ENCODE results near the gene CHRNG.

Gene CHRNG

GRCh38 chr2:232541961-232542714 is 2.6 kb downstream of the CHRNG start:
- peaks cover 17 to 36% of the 10 kb centered on the region in 2 experiments for H3K27me3 ChIP-seq (ENCODE audit: control insufficient read depth in 1 of 2, insufficient read depth in 1 of 2, low read length in 2 of 2)
- H2BK120ac ChIP-seq (ENCODE audit: low read depth, low read length): no peak overlapping the region
- no peak overlapping the region for H3K27ac ChIP-seq (ENCODE audit: low read length, poor library complexity, severe bottlenecking)
- no peak overlapping the region for H3K4me3 ChIP-seq (ENCODE audit: insufficient read depth in 1 of 2, low read depth in 1 of 2, low read length in 2 of 2)
- no peak overlapping the region for H3K9ac ChIP-seq (ENCODE audit: low read length)
- H3K4ac ChIP-seq (ENCODE audit: low read depth in 1 of 2, low read length in 2 of 2): no peak overlapping the region
- H2BK15ac ChIP-seq (ENCODE audit: low read depth, poor library complexity, severe bottlenecking): no peak overlapping the region
- H3K9me3 ChIP-seq (ENCODE audit: control insufficient read depth, low read length): no peaks in the 10 kb centered on the region
- WGBS: 79% methylated on average over 9 of the region's 9 CpGs
- no peak overlapping the region for H4K8ac ChIP-seq (ENCODE audit: low read length)
- H3K14ac ChIP-seq (ENCODE audit: low read length in 2 of 2): no peak overlapping the region
- no peak overlapping the region for H3K23ac ChIP-seq (ENCODE audit: low read length in 2 of 2)
- peaks cover 8% of the 10 kb centered on the region for H3K4me1 ChIP-seq (ENCODE audit: control insufficient read depth, insufficient read depth, low read depth, low read length)
- peaks cover 26% of the 10 kb centered on the region for H3K79me1 ChIP-seq (replicated peaks; ENCODE audit: low read length, poor library complexity, severe bottlenecking)
- H2AFZ ChIP-seq (ENCODE audit: low read depth, low read length): no peak overlapping the region
- DNase-seq: no peak
- no peak overlapping the region for H2AK5ac ChIP-seq (ENCODE audit: low read length, severe bottlenecking)
- no peak overlapping the region for H2BK5ac ChIP-seq (ENCODE audit: low read depth, low read length, poor library complexity, severe bottlenecking)
- H3K18ac ChIP-seq (ENCODE audit: low read depth in 1 of 2, low read length in 2 of 2): no peak overlapping the region
- H4K91ac ChIP-seq (ENCODE audit: low read length): no peak overlapping the region
- no peak overlapping the region for H2BK12ac ChIP-seq (ENCODE audit: low read length in 2 of 2)
- H3K36me3 ChIP-seq (ENCODE audit: control insufficient read depth in 1 of 2, insufficient read depth in 2 of 2, low read depth in 1 of 2, low read length in 2 of 2): peaks cover 7 to 28% of the 10 kb centered on the region in 2 experiments
- no peak overlapping the region for H3K4me2 ChIP-seq (ENCODE audit: low read length, poor library complexity, severe bottlenecking)

- Histone ChIP-seq H3K14ac (ENCODE audit: low read length in 2 of 2) (no peak overlapping the region), H4K91ac (ENCODE audit: low read length) (no peak overlapping the region), H3K9me3 (ENCODE audit: control insufficient read depth, low read length) (no peaks in the 10 kb centered on the region), H2BK15ac (ENCODE audit: low read depth, poor library complexity, severe bottlenecking) (no peak overlapping the region), H3K27ac (ENCODE audit: low read length, poor library complexity, severe bottlenecking) (no peak overlapping the region), H2BK120ac (ENCODE audit: low read depth, low read length) (no peak overlapping the region), H3K36me3 (ENCODE audit: control insufficient read depth in 1 of 2, insufficient read depth in 2 of 2, low read depth in 1 of 2, low read length in 2 of 2) (peaks cover 7 to 28% of the 10 kb centered on the region in 2 experiments), H3K4ac (ENCODE audit: low read depth in 1 of 2, low read length in 2 of 2) (no peak overlapping the region), H3K4me3 (ENCODE audit: insufficient read depth in 1 of 2, low read depth in 1 of 2, low read length in 2 of 2) (no peak overlapping the region), H3K79me1 (replicated peaks; ENCODE audit: low read length, poor library complexity, severe bottlenecking) (peaks cover 30% of the 10 kb centered on the region), H3K4me1 (ENCODE audit: control insufficient read depth, insufficient read depth, low read depth, low read length) (peaks cover 8% of the 10 kb centered on the region), H3K9ac (ENCODE audit: low read length) (no peak overlapping the region), H2BK12ac (ENCODE audit: low read length in 2 of 2) (no peak overlapping the region), H2AFZ (ENCODE audit: low read depth, low read length) (no peak overlapping the region), H2AK5ac (ENCODE audit: low read length, severe bottlenecking) (no peak overlapping the region), H2BK5ac (ENCODE audit: low read depth, low read length, poor library complexity, severe bottlenecking) (no peak overlapping the region), H3K4me2 (ENCODE audit: low read length, poor library complexity, severe bottlenecking) (no peak overlapping the region), H4K8ac (ENCODE audit: low read length) (no peak overlapping the region), H3K18ac (ENCODE audit: low read depth in 1 of 2, low read length in 2 of 2) (no peak overlapping the region), H3K23ac (ENCODE audit: low read length in 2 of 2) (no peak overlapping the region), H3K27me3 (ENCODE audit: control insufficient read depth in 1 of 2, insufficient read depth in 1 of 2, low read length in 2 of 2) (peaks cover 17 to 29% of the 10 kb centered on the region in 2 experiments)
- DNase-seq: no peak
- 95% methylated on average over 20 of the region's 20 CpGs for WGBS
Observed at GRCh38 chr2:232542715-232543467, 3.4 kb downstream of the CHRNG start.

DNA sequence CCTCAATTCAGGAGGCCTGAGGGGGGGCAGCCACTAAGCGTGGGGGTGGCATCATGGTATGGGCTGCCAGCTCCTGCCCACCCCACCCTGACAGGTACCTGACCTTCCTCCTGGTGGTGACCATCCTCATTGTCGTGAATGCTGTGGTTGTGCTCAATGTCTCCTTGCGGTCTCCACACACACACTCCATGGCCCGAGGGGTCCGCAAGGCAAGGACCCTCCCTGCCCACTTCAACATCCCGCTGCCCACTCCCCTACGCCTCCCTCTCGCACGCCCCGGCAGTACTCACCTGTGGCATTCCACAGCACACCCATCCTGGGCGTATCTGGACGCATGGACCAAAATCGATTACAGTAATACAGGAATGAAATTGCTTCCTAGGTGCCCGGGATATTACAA is 4.0 kb downstream of the CHRNG start:
- Histone ChIP-seq H3K79me1 (replicated peaks; ENCODE audit: low read length, poor library complexity, severe bottlenecking) (peaks cover 32% of the 10 kb centered on the region), H3K9me3 (ENCODE audit: control insufficient read depth, low read length) (peaks cover 1% of the 10 kb centered on the region), H4K8ac (ENCODE audit: low read length) (no peak overlapping the region), H3K4me1 (ENCODE audit: control insufficient read depth, insufficient read depth, low read depth, low read length) (peaks cover 8% of the 10 kb centered on the region), H3K4ac (ENCODE audit: low read depth in 1 of 2, low read length in 2 of 2) (no peak overlapping the region), H3K4me2 (ENCODE audit: low read length, poor library complexity, severe bottlenecking) (no peak overlapping the region), H3K14ac (ENCODE audit: low read length in 2 of 2) (no peak overlapping the region), H3K27me3 (ENCODE audit: control insufficient read depth in 1 of 2, insufficient read depth in 1 of 2, low read length in 2 of 2) (peaks cover 12 to 23% of the 10 kb centered on the region in 2 experiments), H2BK120ac (ENCODE audit: low read depth, low read length) (no peak overlapping the region), H2BK12ac (ENCODE audit: low read length in 2 of 2) (no peak overlapping the region), H3K18ac (ENCODE audit: low read depth in 1 of 2, low read length in 2 of 2) (no peak overlapping the region), H3K27ac (ENCODE audit: low read length, poor library complexity, severe bottlenecking) (no peak overlapping the region), H4K91ac (ENCODE audit: low read length) (no peak overlapping the region), H2BK5ac (ENCODE audit: low read depth, low read length, poor library complexity, severe bottlenecking) (no peak overlapping the region), H2BK15ac (ENCODE audit: low read depth, poor library complexity, severe bottlenecking) (no peak overlapping the region), H3K4me3 (ENCODE audit: insufficient read depth in 1 of 2, low read depth in 1 of 2, low read length in 2 of 2) (no peak overlapping the region), H3K36me3 (ENCODE audit: control insufficient read depth in 1 of 2, insufficient read depth in 2 of 2, low read depth in 1 of 2, low read length in 2 of 2) (peaks cover 9 to 28% of the 10 kb centered on the region in 2 experiments), H3K9ac (ENCODE audit: low read length) (no peak overlapping the region), H2AFZ (ENCODE audit: low read depth, low read length) (no peak overlapping the region), H3K23ac (ENCODE audit: low read length in 2 of 2) (no peak overlapping the region), H2AK5ac (ENCODE audit: low read length, severe bottlenecking) (no peak overlapping the region)
- DNase-seq: no peak
- 94% methylated on average over 14 of the region's 14 CpGs for WGBS

GRCh38 chr2:232543928-232544631 is 4.6 kb downstream of the CHRNG start:
- Histone ChIP-seq H3K4me3 (ENCODE audit: insufficient read depth in 1 of 2, low read depth in 1 of 2, low read length in 2 of 2) (no peak overlapping the region), H3K14ac (ENCODE audit: low read length in 2 of 2) (no peak overlapping the region), H3K9ac (ENCODE audit: low read length) (no peak overlapping the region), H4K91ac (ENCODE audit: low read length) (no peak overlapping the region), H3K27ac (ENCODE audit: low read length, poor library complexity, severe bottlenecking) (no peak overlapping the region), H3K18ac (ENCODE audit: low read depth in 1 of 2, low read length in 2 of 2) (no peak overlapping the region), H2BK5ac (ENCODE audit: low read depth, low read length, poor library complexity, severe bottlenecking) (no peak overlapping the region), H3K4ac (ENCODE audit: low read depth in 1 of 2, low read length in 2 of 2) (no peak overlapping the region), H3K79me1 (replicated peaks; ENCODE audit: low read length, poor library complexity, severe bottlenecking) (peaks cover 32% of the 10 kb centered on the region), H2BK120ac (ENCODE audit: low read depth, low read length) (no peak overlapping the region), H4K8ac (ENCODE audit: low read length) (no peak overlapping the region), H3K27me3 (ENCODE audit: control insufficient read depth in 1 of 2, insufficient read depth in 1 of 2, low read length in 2 of 2) (peaks cover 7 to 17% of the 10 kb centered on the region in 2 experiments), H3K9me3 (ENCODE audit: control insufficient read depth, low read length) (peaks cover 3% of the 10 kb centered on the region), H3K4me2 (ENCODE audit: low read length, poor library complexity, severe bottlenecking) (no peak overlapping the region), H3K23ac (ENCODE audit: low read length in 2 of 2) (no peak overlapping the region), H2AFZ (ENCODE audit: low read depth, low read length) (no peak overlapping the region), H3K4me1 (ENCODE audit: control insufficient read depth, insufficient read depth, low read depth, low read length) (peaks cover 8% of the 10 kb centered on the region), H2BK15ac (ENCODE audit: low read depth, poor library complexity, severe bottlenecking) (no peak overlapping the region), H3K36me3 (ENCODE audit: control insufficient read depth in 1 of 2, insufficient read depth in 2 of 2, low read depth in 1 of 2, low read length in 2 of 2) (peaks cover 12 to 28% of the 10 kb centered on the region in 2 experiments), H2AK5ac (ENCODE audit: low read length, severe bottlenecking) (no peak overlapping the region), H2BK12ac (ENCODE audit: low read length in 2 of 2) (no peak overlapping the region)
- no peak for DNase-seq
- WGBS: 96% methylated on average over 19 of the region's 19 CpGs

All from mesenchymal stem cell (in vitro differentiated cells and primary cell).